ENCODE measurements around the gene ITPK1. TPM values are rescaled to one million over a fixed set of nuclear protein-coding genes. Genes with fewer than 3 reads are reported as not detected.

Gene ITPK1
- total RNA-seq, 4 donors from 2014 or later, result 19.7 to 97.7 (median 26.5) TPM

DNA sequence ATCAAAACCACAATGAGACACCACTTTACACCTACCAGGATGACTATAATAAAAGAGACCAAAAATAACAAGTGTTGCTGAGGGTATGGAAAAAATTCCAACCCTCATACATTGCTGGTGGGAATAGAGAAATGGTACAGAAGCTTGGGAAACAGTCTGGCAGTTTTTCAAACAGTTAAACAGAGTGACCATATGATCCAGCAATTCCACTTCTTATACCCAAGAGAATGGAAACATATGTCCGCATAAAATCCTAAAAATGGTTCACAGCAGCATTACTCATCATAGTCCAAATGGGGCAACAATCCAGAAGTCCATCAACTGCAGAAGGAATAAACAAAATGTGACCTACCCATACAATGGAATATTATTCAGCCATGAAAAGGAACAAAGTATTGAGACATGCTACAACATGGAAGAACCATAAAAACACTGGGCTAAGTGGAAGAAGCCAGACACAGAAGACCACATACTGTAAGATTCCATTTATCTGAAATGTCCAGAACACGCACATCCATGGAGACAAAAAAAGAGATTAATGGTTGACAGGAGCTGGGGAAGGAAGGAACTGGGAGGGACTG lies 148.3 kb downstream of the ITPK1 start:
- no peak for TF ChIP-seq POLR2A (IDR thresholded peaks at IDR 0.05)
- TF ChIP-seq, protein P1, sequence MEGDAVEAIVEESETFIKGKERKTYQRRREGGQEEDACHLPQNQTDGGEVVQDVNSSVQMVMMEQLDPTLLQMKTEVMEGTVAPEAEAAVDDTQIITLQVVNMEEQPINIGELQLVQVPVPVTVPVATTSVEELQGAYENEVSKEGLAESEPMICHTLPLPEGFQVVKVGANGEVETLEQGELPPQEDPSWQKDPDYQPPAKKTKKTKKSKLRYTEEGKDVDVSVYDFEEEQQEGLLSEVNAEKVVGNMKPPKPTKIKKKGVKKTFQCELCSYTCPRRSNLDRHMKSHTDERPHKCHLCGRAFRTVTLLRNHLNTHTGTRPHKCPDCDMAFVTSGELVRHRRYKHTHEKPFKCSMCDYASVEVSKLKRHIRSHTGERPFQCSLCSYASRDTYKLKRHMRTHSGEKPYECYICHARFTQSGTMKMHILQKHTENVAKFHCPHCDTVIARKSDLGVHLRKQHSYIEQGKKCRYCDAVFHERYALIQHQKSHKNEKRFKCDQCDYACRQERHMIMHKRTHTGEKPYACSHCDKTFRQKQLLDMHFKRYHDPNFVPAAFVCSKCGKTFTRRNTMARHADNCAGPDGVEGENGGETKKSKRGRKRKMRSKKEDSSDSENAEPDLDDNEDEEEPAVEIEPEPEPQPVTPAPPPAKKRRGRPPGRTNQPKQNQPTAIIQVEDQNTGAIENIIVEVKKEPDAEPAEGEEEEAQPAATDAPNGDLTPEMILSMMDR (IDR thresholded peaks at IDR 0.05), result no peak
- H3K4me1 ChIP-seq, result peaks cover 6 to 11% of the 10 kb centered on the region in 2 donors
- no peaks in the 10 kb centered on the region for H3K36me3 ChIP-seq
- no peak overlapping the region for H3K4me3 ChIP-seq
- H3K27me3 ChIP-seq, result no peaks in the 10 kb centered on the region
- no peak overlapping the region for H3K27ac ChIP-seq
- intact Hi-C loops (cut with DNase I; ENCODE audit: low total_unique reads), result loop anchor here (10.0 kb wide), 1 partner anchor 147 kb away; the partner anchor contains the start of gene ITPK1
- DNase-seq, result no peak
- no peaks in the 10 kb centered on the region for H3K9me3 ChIP-seq

- TF ChIP-seq, protein P1 (IDR thresholded peaks at IDR 0.05), result no peak
- TF ChIP-seq POLR2A (IDR thresholded peaks at IDR 0.05), result no peak
- H3K27ac ChIP-seq, result no peak overlapping the region
- no peak overlapping the region for H3K4me3 ChIP-seq
- no peaks in the 10 kb centered on the region for H3K4me1 ChIP-seq
- no peaks in the 10 kb centered on the region for H3K9me3 ChIP-seq
- DNase-seq, result no peak
- no peaks in the 10 kb centered on the region for H3K36me3 ChIP-seq
- H3K27me3 ChIP-seq, result no peaks in the 10 kb centered on the region
- intact Hi-C loops (cut with DNase I; ENCODE audit: low total_unique reads), result loop anchor here (10.0 kb wide), 1 partner anchor 150 kb away; the partner anchor contains the start of gene ITPK1
Measured at GRCh38 chr14:92965281-92965680, 150.4 kb downstream of the ITPK1 start.

DNA sequence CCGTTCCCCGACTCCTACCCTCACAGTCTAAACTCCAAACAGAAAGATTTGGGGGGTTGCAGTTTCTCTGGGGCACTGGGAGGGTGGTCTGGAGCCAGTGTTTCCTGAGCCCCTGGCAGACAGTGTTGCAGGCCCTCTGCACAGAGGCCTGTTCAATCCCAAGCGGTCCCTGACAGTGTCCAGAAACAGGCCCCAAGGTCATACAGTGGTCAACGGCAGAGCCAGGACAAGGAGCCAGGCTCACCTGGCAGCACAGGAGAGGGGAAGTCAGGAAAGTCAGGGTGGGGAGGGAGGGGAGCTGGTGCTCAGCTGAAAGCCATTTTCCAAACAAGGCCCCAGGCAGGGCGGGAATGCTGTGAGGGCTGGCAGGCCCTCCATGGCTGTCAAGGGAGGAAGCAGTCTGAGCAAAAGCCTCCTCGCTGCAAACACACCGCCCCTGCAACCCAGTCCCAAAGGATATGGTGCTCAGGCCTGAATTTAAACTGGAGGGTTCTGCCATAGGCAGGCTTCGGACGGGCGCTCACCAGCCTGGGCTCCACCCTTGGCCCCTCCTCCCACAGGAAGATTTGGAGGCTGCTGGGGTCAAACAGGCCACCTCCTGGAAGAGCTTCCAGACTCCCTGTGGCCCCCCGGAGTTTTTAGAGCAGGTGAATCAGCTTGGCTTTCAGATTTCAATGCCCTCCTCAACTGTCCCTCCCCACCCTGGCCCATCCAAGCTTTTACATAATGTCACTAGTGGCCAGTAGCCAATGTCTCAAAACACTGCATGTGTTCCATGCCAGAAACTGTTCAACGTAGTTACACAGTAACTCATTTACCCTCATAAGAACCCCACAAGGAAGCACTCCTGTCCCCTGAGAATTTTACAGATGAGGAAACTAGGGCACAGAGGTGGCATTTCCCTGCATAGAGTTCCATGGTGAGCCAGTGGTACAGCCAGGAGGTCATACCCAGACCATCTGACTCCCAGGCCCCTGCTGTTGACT lies 151.3 kb downstream of the ITPK1 start:
- H3K9me3 ChIP-seq, result no peaks in the 10 kb centered on the region
- H3K4me3 ChIP-seq, result no peak overlapping the region
- H3K36me3 ChIP-seq, result no peaks in the 10 kb centered on the region
- intact Hi-C loops (cut with DNase I; ENCODE audit: low total_unique reads), result loop anchor here (10.0 kb wide), 1 partner anchor 150 kb away; the partner anchor contains the start of gene ITPK1
- DNase-seq, result no peak
- H3K27ac ChIP-seq, result peak overlapping the region; percentile 60 to 68
- TF ChIP-seq, protein P1 (IDR thresholded peaks at IDR 0.05), result no peak
- no peak for TF ChIP-seq POLR2A (IDR thresholded peaks at IDR 0.05)
- H3K27me3 ChIP-seq, result no peaks in the 10 kb centered on the region
- H3K4me1 ChIP-seq, result no peaks in the 10 kb centered on the region

GRCh38 chr14:92963301-92964123 lies 152.2 kb downstream of the ITPK1 start:
- DNase-seq, result peak; percentile 42 to 47
- H3K27me3 ChIP-seq, result no peaks in the 10 kb centered on the region
- TF ChIP-seq, protein P1 (IDR thresholded peaks at IDR 0.05), result no peak
- no peak for TF ChIP-seq POLR2A (IDR thresholded peaks at IDR 0.05)
- H3K36me3 ChIP-seq, result no peaks in the 10 kb centered on the region
- H3K9me3 ChIP-seq, result no peaks in the 10 kb centered on the region
- no peaks in the 10 kb centered on the region for H3K4me1 ChIP-seq
- no peak overlapping the region for H3K4me3 ChIP-seq
- intact Hi-C loops (cut with DNase I; ENCODE audit: low total_unique reads), result loop anchor here (10.0 kb wide), 1 partner anchor 151 kb away; the partner anchor contains the start of gene ITPK1
- H3K27ac ChIP-seq, result peak overlapping the region; percentile 60 to 68
